ENCODE measurements around the gene LNPK.

The LNPK gene

DNA sequence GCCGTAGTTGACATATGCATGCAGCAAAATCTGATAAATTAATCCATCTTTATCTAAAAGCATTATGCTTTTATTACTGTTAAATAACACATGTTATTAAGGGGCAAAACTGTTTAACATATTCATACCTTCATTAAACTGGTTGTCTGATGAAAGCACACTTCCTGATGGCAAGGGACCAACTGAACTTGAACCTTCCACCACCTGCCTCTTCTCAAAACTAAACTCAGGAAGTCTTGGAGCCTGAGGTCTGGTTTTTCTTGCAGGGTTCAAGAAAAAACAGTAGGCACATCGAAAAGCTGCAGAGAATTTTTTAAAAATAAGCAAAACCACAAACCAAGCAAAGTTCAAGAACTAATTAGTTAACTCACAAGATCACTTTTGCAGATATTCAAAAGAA, 64.9 kb downstream of the LNPK start:
- no peaks in the 10 kb centered on the region for H3K4me1 ChIP-seq (ENCODE audit: control insufficient read depth, insufficient read depth, low read length)
- no peak overlapping the region for H3K4me3 ChIP-seq (ENCODE audit: low read length in 2 of 2)
- H3K27me3 ChIP-seq (ENCODE audit: control insufficient read depth in 1 of 2, insufficient read depth in 2 of 2, low read length in 2 of 2) = no peaks in the 10 kb centered on the region
- peaks cover 4 to 15% of the 10 kb centered on the region in 2 donors for H3K36me3 ChIP-seq (ENCODE audit: control insufficient read depth in 2 of 2, insufficient read depth in 2 of 2, low read length in 2 of 2)
- H3K27ac ChIP-seq (ENCODE audit: low read length) = no peak overlapping the region
- H3K9me3 ChIP-seq (ENCODE audit: control insufficient read depth in 2 of 2, low read length in 2 of 2) = no peaks in the 10 kb centered on the region
- no peak overlapping the region for H3K9ac ChIP-seq (ENCODE audit: low read length in 2 of 2)

DNA sequence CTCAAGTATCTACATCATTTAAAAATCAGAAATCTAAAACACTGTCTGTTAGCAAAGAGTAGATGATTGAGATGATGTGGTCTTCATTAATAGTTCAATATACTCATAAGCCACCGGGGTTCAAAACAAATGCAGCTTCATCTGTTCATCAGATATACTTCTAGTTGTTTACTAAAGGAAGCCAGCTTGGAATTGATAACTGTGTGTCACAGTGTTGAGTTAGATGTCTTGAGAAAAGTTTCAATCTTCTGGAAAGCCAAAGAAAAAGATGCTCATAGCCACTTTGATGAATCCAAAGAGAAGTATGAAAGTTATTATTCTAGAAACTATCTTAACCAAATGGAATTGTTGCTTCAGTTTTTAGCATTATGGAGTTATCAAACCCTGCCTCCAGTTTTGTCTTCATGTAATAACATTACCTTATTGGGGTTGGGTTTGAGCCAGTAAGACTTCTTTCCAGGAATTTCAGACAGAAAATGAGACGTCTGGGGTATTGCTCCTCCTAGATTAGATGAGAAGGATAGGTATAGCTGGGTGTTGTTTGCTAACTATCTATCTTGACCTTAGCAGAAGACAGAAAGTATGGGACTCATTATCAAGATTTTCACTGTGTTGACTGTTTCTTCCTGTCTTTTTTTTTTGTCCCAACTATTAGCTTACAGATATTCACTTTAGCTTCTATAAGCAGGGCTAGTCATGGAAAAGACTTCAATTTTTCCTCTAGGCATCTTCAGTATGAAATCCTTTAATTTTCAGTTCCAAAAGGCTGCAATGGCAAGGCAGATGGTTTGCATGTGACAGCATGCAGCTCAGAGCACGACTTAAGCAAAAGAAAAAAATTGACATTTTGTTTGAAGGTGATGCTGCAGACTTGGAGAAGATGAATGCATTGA, 66.5 kb downstream of the LNPK start:
- no peak overlapping the region for H3K9ac ChIP-seq (ENCODE audit: low read length in 2 of 2)
- no peaks in the 10 kb centered on the region for H3K4me1 ChIP-seq (ENCODE audit: control insufficient read depth, insufficient read depth, low read length)
- peaks cover 4 to 18% of the 10 kb centered on the region in 2 donors for H3K36me3 ChIP-seq (ENCODE audit: control insufficient read depth in 2 of 2, insufficient read depth in 2 of 2, low read length in 2 of 2)
- H3K27ac ChIP-seq (ENCODE audit: low read length) = no peak overlapping the region
- no peaks in the 10 kb centered on the region for H3K27me3 ChIP-seq (ENCODE audit: control insufficient read depth in 1 of 2, insufficient read depth in 2 of 2, low read length in 2 of 2)
- H3K4me3 ChIP-seq (ENCODE audit: low read length in 2 of 2) = no peak overlapping the region
- no peaks in the 10 kb centered on the region for H3K9me3 ChIP-seq (ENCODE audit: control insufficient read depth in 2 of 2, low read length in 2 of 2)

DNA sequence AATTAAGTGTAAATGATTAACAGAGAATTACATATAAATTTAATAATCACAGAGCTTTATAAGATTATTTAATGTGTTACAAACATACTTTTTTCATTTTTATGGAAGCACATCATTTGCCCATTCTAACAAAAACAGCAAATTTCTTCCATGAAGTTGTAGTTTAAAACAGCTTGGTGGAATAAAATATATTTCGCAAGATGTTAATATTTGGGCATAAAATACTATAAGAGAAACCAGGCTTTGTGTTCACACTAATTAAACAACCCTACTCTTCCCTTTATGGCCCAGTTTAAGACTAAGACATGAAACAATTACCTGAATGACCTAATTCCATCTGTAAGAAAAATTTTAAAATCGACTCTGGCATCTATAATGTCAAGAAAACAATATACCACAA, 69.4 kb downstream of the LNPK start:
- no peaks in the 10 kb centered on the region for H3K9me3 ChIP-seq (ENCODE audit: control insufficient read depth in 2 of 2, low read length in 2 of 2)
- no peak overlapping the region for H3K27ac ChIP-seq (ENCODE audit: low read length)

DNA sequence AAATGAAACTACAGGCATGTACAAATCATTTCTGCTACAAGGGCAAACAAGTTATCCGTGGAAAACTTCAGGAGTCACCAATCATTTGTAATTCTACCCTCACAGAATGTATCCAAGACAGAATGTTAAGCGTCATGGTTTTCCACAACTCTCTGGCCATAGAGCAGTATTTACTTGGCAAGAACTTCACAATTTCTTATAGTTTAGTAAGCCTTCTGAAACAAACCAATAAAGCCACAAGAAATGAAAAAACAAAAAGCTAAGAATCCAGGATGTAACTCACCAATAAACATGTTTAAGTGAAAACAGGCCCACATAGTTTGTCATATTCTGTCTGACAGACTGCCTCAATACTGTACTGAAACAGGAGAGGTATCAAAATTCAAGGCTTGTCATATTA, 70.3 kb downstream of the LNPK start:
- no peaks in the 10 kb centered on the region for H3K27me3 ChIP-seq (ENCODE audit: control insufficient read depth in 1 of 2, insufficient read depth in 2 of 2, low read length in 2 of 2)
- no peak overlapping the region for H3K9ac ChIP-seq (ENCODE audit: low read length in 2 of 2)
- no peak overlapping the region for H3K4me3 ChIP-seq (ENCODE audit: low read length in 2 of 2)
- no peak overlapping the region for H3K27ac ChIP-seq (ENCODE audit: low read length)
- no peaks in the 10 kb centered on the region for H3K9me3 ChIP-seq (ENCODE audit: control insufficient read depth in 2 of 2, low read length in 2 of 2)
- H3K36me3 ChIP-seq (ENCODE audit: control insufficient read depth in 2 of 2, insufficient read depth in 2 of 2, low read length in 2 of 2) = peaks cover 0 to 18% of the 10 kb centered on the region in 2 donors
- H3K4me1 ChIP-seq (ENCODE audit: control insufficient read depth, insufficient read depth, low read length) = no peaks in the 10 kb centered on the region

More for the DNA sequence above, 69.4 kb downstream of the LNPK start:
- peaks cover 4 to 15% of the 10 kb centered on the region in 2 donors for H3K36me3 ChIP-seq (ENCODE audit: control insufficient read depth in 2 of 2, insufficient read depth in 2 of 2, low read length in 2 of 2)
- H3K9ac ChIP-seq (ENCODE audit: low read length in 2 of 2) = no peak overlapping the region
- no peak overlapping the region for H3K4me3 ChIP-seq (ENCODE audit: low read length in 2 of 2)
- no peaks in the 10 kb centered on the region for H3K27me3 ChIP-seq (ENCODE audit: control insufficient read depth in 1 of 2, insufficient read depth in 2 of 2, low read length in 2 of 2)
- H3K4me1 ChIP-seq (ENCODE audit: control insufficient read depth, insufficient read depth, low read length) = no peaks in the 10 kb centered on the region

DNA sequence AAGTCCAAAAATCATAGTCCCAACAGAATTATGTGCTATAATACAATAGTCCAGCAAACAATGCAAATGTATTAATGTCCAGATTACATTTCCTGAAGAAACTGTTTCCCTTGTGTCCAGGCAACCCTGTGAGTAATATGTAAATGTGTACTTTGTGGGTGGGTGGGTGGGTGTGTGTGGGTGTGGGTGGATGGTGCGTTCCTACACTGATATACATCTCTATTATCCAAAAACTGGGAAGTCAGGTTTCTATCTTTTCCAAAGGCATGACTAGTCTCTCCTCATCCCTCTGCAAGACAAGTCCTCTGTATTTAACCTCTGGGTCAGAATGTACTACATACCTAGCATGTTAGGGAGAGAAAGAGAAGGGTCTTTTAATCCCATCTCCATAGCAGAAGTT, 71.6 kb downstream of the LNPK start:
- H3K36me3 ChIP-seq (ENCODE audit: control insufficient read depth in 2 of 2, insufficient read depth in 2 of 2, low read length in 2 of 2) = peaks cover 0 to 16% of the 10 kb centered on the region in 2 donors

DNA sequence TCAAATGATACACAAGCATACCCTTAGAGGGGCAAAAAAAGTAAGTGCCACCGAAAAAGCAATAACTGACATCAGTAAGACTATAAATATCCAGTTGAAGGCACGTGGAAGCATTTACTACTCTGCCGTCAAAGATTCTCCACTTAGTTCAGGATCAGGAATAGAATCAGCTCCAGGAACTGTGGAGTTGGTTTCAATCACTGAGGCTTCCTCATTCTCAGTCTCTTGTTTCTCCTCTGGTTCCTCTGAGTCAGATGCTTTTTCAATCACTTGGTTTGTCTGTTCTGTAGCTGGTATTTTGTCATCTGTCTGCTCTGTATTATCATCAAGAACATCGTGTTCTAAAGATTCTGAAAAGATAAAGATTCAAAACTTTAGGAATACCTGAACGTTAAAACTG, 72.2 kb downstream of the LNPK start:
- Histone ChIP-seq H3K4me1 (ENCODE audit: control insufficient read depth, insufficient read depth, low read length) (no peaks in the 10 kb centered on the region), H3K4me3 (ENCODE audit: low read length in 2 of 2) (no peak overlapping the region), H3K9ac (ENCODE audit: low read length in 2 of 2) (no peak overlapping the region), H3K27ac (ENCODE audit: low read length) (no peak overlapping the region), H3K27me3 (ENCODE audit: control insufficient read depth in 1 of 2, insufficient read depth in 2 of 2, low read length in 2 of 2) (no peaks in the 10 kb centered on the region), H3K36me3 (ENCODE audit: control insufficient read depth in 2 of 2, insufficient read depth in 2 of 2, low read length in 2 of 2) (peaks cover 0 to 11% of the 10 kb centered on the region in 2 donors), H3K9me3 (ENCODE audit: control insufficient read depth in 2 of 2, low read length in 2 of 2) (no peaks in the 10 kb centered on the region)

More for the DNA sequence above, 71.6 kb downstream of the LNPK start:
- Histone ChIP-seq H3K4me3 (ENCODE audit: low read length in 2 of 2) (no peak overlapping the region), H3K9me3 (ENCODE audit: control insufficient read depth in 2 of 2, low read length in 2 of 2) (no peaks in the 10 kb centered on the region), H3K9ac (ENCODE audit: low read length in 2 of 2) (no peak overlapping the region), H3K27ac (ENCODE audit: low read length) (no peak overlapping the region), H3K27me3 (ENCODE audit: control insufficient read depth in 1 of 2, insufficient read depth in 2 of 2, low read length in 2 of 2) (no peaks in the 10 kb centered on the region), H3K4me1 (ENCODE audit: control insufficient read depth, insufficient read depth, low read length) (no peaks in the 10 kb centered on the region)

DNA sequence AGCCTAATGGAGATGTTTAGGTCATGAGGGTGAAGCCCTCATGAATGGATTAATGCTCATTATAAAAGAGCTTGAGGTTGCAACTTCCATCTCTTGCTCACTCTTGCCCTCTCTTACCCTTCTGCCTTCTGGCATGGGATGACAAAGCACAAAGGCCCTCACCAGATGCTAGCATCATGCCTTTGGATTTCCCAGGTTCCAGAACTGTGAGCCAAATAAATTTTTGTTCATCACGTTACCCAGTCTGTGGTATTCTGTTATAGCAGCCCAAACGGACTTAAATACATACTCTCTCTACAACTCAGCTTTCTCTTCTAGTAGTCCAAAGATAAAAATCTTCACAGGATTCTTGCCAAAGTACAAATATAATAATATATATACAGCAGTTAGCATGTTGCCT, 75.8 kb downstream of the LNPK start:
- H3K4me3 ChIP-seq (ENCODE audit: low read length in 2 of 2) = no peak overlapping the region
- no peak overlapping the region for H3K9ac ChIP-seq (ENCODE audit: low read length in 2 of 2)
- H3K27me3 ChIP-seq (ENCODE audit: control insufficient read depth in 1 of 2, insufficient read depth in 2 of 2, low read length in 2 of 2) = no peaks in the 10 kb centered on the region
- peaks cover 0 to 6% of the 10 kb centered on the region in 2 donors for H3K36me3 ChIP-seq (ENCODE audit: control insufficient read depth in 2 of 2, insufficient read depth in 2 of 2, low read length in 2 of 2)
- H3K9me3 ChIP-seq (ENCODE audit: control insufficient read depth in 2 of 2, low read length in 2 of 2) = no peaks in the 10 kb centered on the region
- H3K4me1 ChIP-seq (ENCODE audit: control insufficient read depth, insufficient read depth, low read length) = no peaks in the 10 kb centered on the region
- no peak overlapping the region for H3K27ac ChIP-seq (ENCODE audit: low read length)

DNA sequence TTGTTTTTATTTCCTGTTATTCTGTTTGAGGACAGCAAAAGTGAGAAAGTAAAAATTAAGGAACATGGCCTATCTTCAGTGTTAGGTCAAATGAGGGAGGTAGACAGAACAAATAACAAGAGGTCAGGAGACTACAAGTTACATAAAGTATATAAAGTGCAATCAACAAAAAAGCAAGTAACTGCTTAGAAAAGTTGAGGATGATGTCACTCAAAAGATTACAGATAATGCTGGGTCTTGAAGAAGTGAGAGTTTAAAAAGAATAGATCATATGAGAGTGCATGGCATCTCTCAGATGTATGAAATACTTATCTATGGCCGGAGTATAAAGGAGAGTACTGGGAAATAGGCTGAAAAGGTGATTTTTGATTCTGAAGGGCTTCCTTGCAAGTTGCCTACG, 79.9 kb downstream of the LNPK start:
- Histone ChIP-seq H3K27me3 (ENCODE audit: control insufficient read depth in 1 of 2, insufficient read depth in 2 of 2, low read length in 2 of 2) (no peaks in the 10 kb centered on the region), H3K9me3 (ENCODE audit: control insufficient read depth in 2 of 2, low read length in 2 of 2) (no peaks in the 10 kb centered on the region), H3K27ac (ENCODE audit: low read length) (no peak overlapping the region), H3K9ac (ENCODE audit: low read length in 2 of 2) (no peak overlapping the region), H3K4me1 (ENCODE audit: control insufficient read depth, insufficient read depth, low read length) (no peaks in the 10 kb centered on the region), H3K4me3 (ENCODE audit: low read length in 2 of 2) (no peak overlapping the region), H3K36me3 (ENCODE audit: control insufficient read depth in 2 of 2, insufficient read depth in 2 of 2, low read length in 2 of 2) (no peaks in the 10 kb centered on the region)

DNA sequence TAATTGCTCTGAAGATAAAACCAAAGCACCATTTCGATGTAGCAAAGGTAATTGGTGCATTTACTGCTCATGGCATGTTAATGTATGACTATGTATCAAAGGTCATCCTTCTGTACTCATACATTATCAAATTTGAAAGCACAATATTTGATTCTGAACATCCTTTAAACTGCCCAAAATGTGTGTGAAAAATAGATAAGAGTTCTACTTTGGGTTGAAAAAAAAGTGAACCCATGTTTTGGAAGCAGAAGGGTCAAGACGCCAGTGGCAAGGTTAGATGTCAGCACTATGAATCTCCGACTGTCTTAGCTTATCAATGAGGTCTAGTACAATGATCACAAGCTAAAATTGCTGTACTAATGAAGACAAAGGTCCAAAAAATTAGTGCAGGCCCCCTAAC, 83.1 kb downstream of the LNPK start:
- no peaks in the 10 kb centered on the region for H3K4me1 ChIP-seq (ENCODE audit: control insufficient read depth, insufficient read depth, low read length)
- no peak overlapping the region for H3K9ac ChIP-seq (ENCODE audit: low read length in 2 of 2)
- H3K36me3 ChIP-seq (ENCODE audit: control insufficient read depth in 2 of 2, insufficient read depth in 2 of 2, low read length in 2 of 2) = no peaks in the 10 kb centered on the region
- H3K4me3 ChIP-seq (ENCODE audit: low read length in 2 of 2) = no peak overlapping the region
- H3K9me3 ChIP-seq (ENCODE audit: control insufficient read depth in 2 of 2, low read length in 2 of 2) = no peaks in the 10 kb centered on the region
- H3K27ac ChIP-seq (ENCODE audit: low read length) = no peak overlapping the region
- H3K27me3 ChIP-seq (ENCODE audit: control insufficient read depth in 1 of 2, insufficient read depth in 2 of 2, low read length in 2 of 2) = no peaks in the 10 kb centered on the region

DNA sequence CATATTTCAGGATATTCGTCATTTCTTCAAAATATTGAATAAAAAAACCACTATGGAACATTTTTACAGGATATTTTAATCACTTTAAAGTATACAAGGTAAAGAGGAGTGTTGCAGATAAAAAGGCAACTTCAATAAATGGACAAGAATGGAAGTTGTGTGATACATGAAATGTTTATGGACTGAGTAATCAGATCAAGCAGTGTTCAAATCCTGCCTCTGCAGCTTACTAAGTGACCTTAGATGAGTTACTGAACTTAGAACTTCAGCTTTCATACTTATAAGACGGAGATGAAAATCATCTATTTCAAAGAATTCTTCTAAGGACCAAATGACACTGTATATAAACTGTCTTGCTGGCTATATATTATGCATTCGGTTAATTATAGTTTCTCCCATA, 87.2 kb downstream of the LNPK start:
- Histone ChIP-seq H3K4me1 (ENCODE audit: control insufficient read depth, insufficient read depth, low read length) (no peaks in the 10 kb centered on the region), H3K27ac (ENCODE audit: low read length) (no peak overlapping the region), H3K9me3 (ENCODE audit: control insufficient read depth in 2 of 2, low read length in 2 of 2) (no peaks in the 10 kb centered on the region), H3K9ac (ENCODE audit: low read length in 2 of 2) (no peak overlapping the region), H3K36me3 (ENCODE audit: control insufficient read depth in 2 of 2, insufficient read depth in 2 of 2, low read length in 2 of 2) (no peaks in the 10 kb centered on the region), H3K27me3 (ENCODE audit: control insufficient read depth in 1 of 2, insufficient read depth in 2 of 2, low read length in 2 of 2) (no peaks in the 10 kb centered on the region), H3K4me3 (ENCODE audit: low read length in 2 of 2) (no peak overlapping the region)

Data from stomach smooth muscle (tissue), 2 donors.